Kidney capillary endothelial cell (primary cell): Measurements from ENCODE around the gene EFCAB6.

Experiments
- DNase-seq: peaks from one replicate; pipeline ENCODE4 v3.0.0-alpha.2; 2018; ENCODE audit warnings: low spot score

The EFCAB6 gene

DNA sequence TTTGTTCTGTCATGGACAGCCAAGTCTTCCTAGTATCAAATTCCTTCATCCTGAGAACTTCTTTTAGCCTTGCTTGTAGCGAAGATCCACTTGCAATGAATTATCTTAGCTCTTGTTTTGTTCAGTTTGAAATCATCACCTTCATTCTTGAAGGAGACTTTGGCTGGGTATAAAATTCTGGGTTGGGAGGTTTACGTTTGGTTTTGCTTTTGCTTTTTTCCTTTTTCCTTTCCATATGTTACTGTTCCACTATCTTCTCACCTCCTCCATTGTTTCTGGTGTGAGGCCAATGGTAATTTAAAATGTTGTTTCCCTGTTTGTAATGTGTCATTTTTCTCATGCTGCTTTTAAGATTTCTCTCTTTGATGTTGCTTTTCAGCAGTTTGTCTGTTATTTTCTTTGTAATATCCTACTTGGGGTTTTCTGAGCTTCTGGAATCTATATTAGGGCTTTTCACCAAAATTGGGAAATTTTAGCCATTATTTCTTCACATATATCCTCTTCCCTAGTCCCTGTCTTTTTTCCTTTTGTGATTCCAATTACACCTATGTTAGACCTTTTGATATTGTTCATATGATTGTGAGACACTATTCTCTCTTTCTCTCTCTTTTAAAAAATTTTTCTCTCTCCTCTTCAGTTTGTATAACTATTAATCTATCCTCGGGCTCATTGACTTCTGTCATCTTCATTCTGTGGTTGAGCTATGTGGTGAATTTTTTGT is 172.7 kb downstream of the EFCAB6 start:
- DNase-seq, result no peak

- no peak for DNase-seq
Observed at GRCh38 chr22:43637275-43638260, 174.5 kb downstream of the EFCAB6 start.

DNA sequence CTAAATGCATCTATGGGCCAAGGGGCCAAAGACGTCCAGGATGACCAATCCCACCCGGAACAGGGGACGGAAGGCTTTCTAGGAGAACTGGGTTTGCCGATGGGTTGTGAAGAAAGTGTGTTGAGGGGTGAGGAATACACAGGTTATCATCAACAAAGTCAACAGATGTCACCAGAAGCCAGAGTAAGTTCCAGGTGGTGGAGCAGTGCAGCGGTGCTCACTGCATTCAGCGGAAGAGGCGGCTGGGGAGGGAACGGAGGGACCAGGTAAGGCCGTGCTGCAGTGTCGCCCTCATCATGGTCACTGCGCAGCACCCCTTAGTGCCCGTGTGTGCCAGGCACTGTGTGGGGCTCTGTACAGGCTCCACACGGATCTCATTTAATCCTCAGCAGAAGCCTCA is 176.0 kb downstream of the EFCAB6 start:
- DNase-seq, result no peak

DNA sequence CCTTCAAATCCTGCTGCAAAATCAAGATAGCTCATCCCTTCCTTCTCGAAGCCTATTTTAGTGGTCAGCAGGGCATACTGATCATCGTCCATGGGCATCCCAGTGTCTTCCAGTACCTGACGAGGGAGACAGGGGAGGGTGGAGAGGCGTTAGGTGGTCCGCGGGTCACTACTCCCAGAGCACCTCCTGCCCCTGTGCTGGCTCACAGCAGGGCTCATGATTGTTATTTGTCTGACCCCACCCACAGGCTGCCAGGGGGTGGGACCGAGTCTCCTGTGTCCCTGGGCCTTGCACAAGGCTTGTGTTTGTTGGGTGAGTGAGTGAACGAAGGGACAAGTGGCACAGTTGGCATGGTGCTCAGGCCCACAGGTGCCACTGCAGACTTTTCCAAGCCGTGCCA is 177.0 kb downstream of the EFCAB6 start:
- DNase-seq, result no peak

DNA sequence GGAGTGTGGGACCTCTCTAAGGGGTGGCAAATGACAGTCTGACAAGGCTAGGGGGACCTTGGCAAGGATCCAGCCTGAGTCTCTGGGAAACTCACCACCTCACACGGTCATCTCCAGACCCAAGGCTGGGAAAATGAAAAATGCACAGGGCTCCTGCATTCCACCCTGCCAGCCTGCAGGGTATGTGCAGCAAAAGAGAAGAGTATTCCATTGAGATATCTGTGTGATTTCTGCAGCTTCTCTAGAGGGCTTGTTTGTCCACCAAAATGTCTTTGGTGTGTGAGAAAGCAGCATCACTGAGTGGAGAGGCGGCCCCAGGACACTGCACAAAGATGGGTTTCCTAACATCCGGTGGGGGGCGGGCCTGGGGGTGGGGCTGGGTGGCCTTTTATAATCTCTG is 177.8 kb downstream of the EFCAB6 start:
- no peak for DNase-seq

DNA sequence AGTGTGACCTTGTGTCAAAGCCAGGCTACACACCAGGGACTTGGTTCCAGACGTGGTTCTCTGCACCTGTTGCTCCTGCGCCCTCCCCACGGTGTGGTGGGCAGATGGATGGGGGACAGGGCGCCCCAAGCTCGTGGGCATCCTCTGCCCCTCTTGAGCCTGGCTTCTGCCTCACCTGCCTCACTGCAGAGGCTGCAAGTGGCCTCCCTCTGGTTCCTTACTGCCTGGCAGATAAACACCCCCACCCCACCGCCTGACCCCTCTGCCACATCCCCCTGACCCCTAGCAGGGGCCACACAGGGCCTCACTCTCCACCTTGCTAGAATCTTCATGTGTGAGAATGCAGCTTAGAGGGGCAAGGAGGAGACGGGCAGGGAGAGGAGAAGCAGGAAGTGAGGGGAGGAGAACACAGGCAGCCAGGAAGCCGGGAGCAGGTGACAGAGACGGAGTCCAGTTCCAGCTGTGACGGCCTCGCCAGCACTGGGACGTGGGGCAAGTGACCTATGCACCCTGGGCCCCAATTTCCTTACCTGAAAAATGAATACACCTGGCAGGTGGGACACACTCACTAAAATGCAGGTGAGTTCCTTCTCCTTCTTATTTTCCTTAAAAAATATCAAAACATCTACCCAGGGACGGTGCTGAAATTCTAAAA is 178.3 kb downstream of the EFCAB6 start:
- DNase-seq, result no peak

GRCh38 chr22:43631846-43632245 is 180.3 kb downstream of the EFCAB6 start:
- no peak for DNase-seq

DNA sequence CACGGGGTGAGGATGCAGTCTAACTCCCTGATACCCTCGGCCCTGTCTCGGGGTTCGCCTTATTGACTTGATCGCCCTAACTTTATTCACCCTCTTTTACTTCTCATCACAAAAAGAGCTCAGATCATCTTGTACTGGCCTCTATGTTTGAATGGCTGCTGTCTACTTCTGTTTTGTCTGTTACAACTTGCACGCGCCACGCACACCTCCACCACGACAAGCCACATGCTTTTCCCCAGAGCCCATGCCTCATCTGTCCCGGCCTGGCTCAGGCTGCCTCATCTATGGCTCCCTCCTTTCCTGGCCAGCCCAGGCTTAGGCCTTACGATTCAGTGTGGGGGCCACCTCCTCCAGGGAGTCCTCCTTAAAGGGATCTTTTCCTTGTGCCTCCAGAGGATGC is 180.9 kb downstream of the EFCAB6 start:
- DNase-seq, result no peak

GRCh38 chr22:43630451-43630850 is 181.7 kb downstream of the EFCAB6 start:
- DNase-seq, result no peak

DNA sequence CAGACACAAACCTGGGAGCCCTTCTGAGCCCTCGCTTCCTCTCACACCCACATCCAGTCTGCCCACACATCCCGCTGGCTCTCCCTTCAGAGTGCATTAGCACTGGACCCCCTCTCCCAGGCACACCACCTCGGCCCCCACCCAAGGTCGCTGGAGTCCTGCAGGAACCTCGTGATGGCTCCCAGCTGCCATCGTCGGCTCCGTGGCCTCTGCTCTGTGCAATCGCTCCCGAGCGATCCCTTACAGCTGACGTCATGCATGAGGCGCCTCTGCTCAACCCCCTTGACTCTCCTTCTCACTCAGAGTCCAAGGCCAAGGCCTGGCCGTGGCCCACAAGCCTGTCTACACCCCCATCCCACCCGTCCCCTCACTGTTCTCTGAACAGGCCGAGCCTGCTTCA is 183.9 kb downstream of the EFCAB6 start:
- no peak for DNase-seq

DNA sequence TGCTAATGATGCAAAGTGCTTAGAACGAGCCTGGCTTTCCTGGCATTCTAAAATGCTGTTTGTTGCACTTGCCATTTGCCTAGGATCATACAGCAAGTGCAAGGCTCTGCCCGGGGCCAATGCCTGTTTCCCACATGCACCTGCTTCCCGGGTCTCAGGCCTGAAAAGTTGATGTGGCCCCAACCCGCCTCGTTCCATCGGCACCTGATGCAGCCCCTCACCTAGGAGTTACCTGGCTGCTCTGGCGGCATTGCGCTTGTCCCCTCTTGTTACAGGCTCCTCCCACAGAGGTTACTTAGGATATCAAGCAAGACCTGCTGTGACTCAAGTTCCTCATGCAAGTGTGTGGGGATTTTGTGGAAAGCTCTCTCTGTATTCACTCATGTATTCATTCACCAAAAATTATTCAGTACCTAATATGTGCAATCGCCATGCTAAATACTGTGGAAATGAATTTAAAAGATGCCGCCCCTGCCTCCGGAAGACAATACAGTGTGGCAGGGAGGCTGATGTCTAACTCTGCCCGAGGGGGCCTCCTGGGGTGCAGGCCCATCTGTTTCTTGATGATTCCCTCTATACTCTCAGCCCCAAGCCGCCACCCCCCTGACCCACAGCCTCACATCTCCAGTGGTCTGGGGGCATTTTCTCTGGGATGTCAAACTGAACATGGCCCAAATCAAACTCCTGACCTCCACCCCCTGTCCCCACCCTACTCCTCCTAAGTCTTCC is 184.5 kb downstream of the EFCAB6 start:
- no peak for DNase-seq

GRCh38 chr22:43625242-43625641 is 186.9 kb downstream of the EFCAB6 start:
- DNase-seq, result no peak

GRCh38 chr22:43624144-43624998 is 187.7 kb downstream of the EFCAB6 start:
- no peak for DNase-seq

- no peak for DNase-seq
Observed at GRCh38 chr22:43622886-43623285, 189.2 kb downstream of the EFCAB6 start.

GRCh38 chr22:43620197-43620596 is 191.9 kb downstream of the EFCAB6 start:
- no peak for DNase-seq

GRCh38 chr22:43618517-43618916 is 193.6 kb downstream of the EFCAB6 start:
- DNase-seq, result no peak

DNA sequence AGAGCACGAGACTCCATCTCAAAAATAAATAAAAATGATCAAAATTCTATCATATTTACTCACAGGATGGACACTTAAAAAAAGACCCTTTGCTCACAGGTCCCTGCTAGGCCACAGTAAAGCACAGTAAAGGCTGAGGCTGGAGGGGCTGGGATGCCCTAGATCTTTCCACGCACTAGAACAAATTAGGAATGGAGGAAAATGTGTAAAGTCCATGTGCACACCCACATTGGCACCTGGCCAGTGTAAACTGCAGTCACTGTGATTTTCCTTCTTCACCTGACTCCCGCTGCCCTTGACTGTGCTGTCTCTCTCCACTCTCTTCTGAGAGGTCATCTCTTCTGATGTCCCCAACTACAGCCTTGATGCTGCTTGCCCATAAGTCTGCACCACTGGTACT is 195.5 kb downstream of the EFCAB6 start:
- no peak for DNase-seq

DNA sequence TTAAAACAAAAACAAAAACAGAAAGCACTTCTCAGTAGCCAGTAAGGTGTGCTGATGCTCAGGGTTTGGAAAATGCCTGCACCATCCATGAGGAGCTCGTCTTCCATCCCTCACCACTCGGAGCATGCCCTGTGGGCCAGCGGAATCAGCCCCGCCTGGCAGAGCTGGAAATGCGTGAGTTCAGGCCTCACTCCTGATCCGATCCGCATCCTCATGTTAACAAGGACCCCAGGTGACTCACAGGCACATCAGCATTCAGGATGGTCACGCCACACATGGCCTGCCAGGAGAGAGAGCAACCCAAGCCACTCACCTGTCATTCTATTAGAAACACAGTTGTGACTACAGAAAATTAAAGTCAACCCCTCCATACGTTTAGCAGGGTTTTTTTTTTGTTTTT is 211.8 kb downstream of the EFCAB6 start:
- DNase-seq, result no peak

- no peak for DNase-seq
Observed at GRCh38 chr22:43592476-43592875, 219.6 kb downstream of the EFCAB6 start.

DNA sequence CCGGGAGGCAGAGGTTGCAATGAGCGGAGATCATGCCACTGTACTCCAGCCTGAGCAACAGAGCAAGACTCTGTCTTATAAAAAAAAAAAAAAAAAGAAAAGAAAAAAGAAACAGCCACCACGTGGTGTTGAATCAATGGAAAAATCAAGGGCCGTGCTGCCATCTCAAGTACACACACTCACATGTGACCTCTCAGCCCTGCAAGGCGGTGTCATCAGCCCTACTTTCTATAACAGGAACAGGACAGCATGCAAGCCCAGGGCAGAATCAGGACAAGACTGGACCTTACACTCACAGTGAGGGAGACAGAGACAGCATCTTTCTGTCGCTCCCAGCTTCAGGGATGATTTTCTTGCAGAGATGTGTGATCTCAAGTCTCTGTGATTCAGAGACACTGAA is 220.7 kb downstream of the EFCAB6 start:
- DNase-seq, result no peak

DNA sequence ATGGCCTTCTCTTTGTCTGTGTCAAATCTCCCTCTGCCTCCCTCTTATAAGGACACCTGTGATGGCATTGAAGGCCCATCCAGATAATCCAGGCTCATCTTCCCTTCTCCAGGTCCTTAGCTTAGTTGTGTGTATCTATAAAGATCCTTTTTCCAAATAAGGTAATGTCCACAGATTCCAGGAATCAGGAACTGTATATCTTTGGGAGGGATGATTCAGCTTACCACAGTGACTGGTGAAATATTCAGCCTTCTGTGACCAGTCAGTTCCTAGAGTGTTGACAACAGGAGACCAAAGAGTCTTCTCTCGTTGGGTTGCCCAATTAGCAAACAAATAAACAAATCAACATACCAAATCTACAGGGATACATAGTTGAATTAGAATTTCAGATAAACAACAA is 224.5 kb downstream of the EFCAB6 start:
- DNase-seq, result no peak
